IPS DF 4.7 (cell line): ENCODE results near the gene FSTL5.
"Not testable (repeated sequence)": the region's sequence is repeated elsewhere in the genome, so short reads cannot be mapped to it uniquely, and the experiment has no call there.

Experiments used
- DNase-seq: peaks from one replicate; pipeline ENCODE4 v3.0.0-alpha.2; 2013; ENCODE audit warnings: low spot score; ENCODE audit errors: extremely low read depth

The FSTL5 gene

DNA sequence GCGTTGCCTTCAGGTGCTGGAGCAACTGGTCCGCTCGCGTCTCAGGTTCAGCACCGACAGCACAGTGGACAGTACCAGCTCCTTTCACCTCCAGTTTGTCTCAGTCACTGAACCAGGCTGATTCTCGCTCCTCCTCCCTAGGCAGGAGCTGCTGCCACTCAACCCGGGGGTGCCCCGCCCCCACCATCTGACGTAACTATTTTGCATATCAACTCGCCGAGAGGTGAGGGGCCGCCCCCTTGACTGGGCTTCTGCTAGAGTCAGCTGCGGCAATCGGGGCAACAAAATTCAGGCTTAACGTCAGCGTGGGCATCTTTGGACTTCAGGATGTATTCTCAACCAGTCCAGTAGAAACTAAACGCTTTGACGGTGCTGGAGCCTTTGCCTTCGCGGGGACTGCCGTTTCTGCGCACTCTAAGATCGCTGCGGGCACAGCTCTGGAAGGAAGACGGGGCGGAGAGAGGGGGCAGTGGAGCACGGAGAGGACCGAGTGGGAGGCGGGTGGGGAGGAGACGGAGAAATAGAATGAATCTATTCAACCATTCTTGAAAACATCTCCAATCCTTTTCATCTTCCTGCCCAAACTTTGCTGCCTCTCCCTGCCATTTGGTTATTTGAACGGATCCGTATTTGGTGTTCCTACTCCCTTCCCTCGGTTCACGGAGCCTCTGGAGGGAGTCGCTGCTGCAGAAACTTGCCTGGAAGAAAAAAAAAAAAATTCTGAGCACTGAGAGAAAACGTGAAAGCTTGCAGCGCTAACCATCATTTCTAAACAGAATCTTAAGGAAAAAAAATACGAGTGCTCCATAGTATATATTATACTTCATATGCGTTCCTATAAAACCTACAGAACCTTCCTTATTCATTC lies at the start of gene FSTL5:
Gene FSTL5 (minus strand): TSS at position 109 of the 868 bp plus-strand sequence. CDS start 52,604 bp downstream, outside the sequence.
- peak; percentile 93 for DNase-seq

DNA sequence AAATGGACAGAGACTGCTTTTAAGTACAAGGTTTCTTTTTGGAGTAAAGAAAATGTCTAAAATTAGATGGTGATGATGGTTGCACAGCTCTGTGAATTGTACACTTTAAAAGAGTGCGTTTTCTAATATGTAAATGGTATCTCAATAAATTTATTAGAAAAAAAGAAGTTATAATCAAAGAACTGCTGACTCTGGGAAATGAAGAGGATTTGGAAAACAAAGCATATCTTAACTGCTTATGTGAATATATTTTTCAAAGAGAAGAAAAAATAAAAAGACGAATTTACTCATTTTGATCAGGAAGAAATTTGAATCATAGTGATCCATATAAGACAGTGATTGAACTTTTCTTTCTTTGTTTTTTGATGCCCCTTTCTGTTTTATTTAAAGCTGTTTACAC lies 45.9 kb upstream of the FSTL5 start:
- no peak for DNase-seq

DNA sequence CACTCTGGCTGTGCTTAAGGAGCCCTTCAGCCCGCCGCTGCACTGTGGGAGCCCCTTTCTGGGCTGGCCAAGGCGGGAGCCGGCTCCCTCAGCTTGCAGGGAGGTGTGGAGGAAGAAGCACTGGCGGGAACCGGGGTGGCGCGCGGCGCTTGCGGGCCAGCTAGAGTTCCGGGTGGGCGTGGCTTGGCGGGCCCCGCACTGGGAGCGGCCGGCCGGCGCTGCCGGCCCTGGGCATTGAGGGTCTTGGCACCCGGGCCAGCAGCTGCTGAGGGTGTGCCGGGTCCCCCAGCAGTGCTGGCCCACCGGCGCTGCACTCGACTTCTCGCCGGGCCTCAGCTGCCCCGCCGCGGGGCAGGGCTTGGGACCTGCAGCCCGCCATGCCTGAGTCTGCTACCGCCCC lies 39.7 kb upstream of the FSTL5 start:
- DNase-seq: not testable (repeated sequence)

DNA sequence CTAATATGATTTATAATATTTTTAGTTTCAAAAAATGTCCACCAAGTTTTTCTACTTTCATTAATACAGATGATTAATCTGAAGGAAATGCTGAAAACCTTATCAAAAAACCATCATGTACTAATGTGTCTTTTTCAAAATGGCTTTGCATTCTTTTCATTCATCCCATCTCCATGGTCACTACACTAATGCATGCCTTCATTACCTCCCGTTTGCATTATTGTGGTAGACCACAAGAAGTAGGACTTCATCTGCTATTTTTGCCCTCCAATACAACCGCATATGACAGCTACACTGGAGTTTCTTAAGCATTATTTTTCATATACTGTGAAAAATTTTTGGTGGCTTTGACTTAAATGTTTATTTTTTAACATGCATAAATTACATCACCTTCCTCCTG lies 37.9 kb upstream of the FSTL5 start:
- DNase-seq: no peak

DNA sequence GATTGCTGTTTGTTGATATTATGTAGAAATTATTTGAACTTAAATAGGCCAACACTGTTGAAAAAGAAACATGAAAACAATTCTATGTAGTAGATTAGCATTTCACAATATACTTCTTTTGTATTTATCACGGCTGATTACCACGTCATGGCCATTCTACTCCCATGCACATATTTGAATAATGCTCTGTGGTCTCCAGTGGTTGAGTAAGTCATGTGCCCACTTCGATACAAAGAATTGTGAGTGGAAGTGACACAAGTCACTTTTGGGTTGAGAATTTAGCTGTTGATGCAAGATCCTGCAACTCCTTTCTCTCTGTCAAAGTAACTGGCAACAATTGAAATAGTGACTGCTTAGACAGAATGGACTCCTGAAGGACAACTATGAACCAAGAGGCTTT lies 6.7 kb upstream of the FSTL5 start:
- no peak for DNase-seq

DNA sequence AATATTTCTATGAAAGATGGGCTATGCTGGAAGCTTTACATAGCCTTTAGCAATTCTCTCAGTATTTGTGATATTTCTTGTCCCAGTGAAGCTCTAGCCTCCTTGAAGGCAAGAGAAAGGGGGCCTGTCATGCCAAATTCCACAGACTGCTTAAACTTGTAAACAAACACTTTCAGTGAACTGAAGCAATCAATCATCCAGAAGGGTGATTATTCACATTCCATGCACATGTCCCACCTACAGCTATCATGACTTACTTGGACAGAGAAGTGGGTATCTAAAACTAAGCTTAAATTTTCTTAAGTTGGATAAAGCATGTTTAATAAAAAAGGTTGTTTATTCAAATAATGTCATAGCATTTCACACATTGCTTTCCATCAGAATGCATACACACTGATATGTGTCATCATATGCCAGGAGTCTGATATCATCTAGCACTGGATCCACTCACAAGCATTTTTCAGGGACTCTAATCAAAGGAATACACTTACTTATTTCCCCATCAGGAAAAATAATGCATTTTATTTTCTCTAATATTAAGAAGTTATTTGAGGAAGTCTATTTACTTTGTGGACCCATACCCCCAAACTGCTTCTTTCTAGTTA lies 1.2 kb upstream of the FSTL5 start:
- DNase-seq: no peak

DNA sequence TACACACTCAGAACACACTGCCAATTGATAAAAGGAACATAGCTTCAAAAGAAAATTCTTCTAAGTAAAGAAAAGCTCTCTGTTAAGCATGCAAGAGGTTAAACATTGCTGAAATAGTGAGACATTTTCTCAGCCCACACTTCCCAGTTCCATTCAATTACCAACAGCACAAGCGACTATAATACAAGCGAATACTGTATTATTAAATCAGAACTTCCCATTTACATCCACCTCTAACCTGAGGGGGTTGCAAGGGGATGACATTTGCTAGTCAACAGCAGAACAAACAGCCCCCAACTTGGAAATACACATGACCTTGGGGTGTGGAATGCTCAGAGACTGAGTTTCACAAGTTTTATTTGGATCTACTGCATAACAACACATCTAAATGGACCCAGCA lies 1.1 kb downstream of the FSTL5 start:
- DNase-seq: no peak

DNA sequence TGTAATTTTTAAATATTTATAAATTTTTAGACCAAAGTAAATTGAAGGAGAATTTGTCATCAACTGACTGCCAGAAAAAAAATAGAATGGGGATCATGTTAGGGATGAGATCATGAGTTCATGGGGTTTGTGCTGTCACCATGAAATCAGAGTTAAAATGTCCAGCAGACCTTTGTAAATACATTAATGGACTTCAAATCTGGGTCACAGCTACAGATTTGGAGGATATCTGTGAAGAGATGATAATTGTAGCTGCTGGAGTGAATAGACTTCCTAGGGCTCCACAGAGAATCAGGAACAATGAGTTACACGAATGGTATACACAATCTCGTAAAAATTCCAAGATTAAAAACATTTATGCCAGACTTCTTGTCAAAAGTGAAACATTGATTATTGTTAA lies 6.6 kb downstream of the FSTL5 start:
- no peak for DNase-seq

DNA sequence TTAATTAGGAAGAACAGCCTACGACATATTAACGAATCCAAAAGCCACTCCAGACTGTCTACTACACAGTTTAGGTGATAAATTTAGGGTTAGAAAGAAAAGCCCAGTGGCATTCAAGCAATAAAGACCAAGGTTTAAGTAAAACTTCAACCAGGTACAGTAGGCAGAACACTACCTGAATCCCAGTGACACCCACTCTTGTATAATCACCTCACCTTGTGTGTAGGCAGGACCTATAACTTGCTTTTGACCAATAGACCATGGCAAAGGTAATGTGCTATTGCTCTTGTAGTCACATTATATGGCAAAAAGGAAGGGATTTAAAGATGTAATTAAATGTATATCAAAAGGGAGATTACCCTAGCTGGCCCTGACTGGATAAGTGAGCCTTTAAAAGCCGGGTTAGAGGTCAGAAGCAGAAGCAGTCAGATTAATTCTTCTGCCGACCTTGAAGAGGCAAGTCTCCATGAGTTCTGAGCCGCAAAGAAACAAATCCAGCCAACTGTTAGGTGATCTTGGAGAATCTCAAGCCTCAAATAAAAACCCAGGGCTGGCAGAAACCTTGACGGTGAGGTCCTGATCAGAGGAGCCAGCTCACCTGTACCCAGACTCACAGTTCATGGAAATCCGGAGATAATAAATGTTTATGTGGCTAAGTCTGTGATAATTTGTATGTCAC lies 8.8 kb downstream of the FSTL5 start:
- DNase-seq: no peak

DNA sequence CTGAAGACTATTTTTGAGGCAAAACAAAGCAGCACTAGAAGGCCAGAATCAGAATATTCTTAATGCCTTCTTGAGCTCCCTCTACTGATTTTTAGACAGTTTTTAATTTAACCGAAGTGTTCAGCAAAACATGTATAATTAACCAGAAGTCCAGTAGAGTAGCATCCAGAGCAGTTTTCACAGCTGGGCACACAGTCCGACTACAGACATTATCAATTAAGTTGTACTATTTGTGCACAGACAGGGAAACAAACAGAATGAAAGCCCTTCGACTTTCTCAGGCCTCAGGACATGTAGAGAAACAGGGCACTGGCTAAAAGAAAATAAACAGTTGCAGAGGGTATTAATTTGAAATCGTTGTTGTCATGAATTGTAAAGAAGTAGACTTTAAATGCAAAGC lies 11.9 kb downstream of the FSTL5 start:
- DNase-seq: no peak

DNA sequence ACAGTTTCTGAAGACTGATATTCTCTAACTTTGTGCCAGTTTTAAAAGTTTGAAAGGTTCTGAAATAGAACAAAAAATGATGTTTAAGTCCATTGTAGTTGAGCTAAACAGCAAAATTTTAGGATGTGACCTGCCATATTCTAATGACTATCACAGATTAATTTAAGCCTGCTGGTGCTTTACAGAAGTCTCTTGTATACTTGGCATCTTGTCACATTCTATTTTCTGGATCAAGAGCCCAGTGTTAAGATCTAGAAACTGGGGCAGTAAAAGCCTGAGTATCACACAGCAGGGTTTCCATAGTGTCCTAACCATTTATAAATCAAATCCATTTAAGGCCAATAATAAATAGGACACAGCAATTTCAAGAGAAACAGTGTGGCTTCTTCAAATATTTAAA lies 12.4 kb downstream of the FSTL5 start:
- no peak for DNase-seq

DNA sequence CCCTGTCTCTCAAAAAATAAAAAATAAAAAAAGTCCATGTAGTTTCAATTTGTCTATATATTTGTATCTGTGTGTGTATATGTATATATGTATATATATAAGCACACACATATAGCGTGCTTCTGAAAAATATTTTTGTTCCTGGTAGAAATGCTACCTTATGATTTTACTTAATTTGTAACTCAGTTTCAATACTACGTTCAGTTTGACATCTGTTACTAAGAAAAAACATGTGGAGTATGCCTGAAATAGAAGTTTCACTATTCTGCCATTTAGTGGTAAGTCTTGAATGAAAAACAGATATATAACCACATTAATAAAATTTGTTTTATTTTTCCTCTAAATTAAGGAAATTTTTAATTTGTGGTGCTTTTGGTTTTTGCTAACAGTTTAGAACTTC lies 14.2 kb downstream of the FSTL5 start:
- no peak for DNase-seq

DNA sequence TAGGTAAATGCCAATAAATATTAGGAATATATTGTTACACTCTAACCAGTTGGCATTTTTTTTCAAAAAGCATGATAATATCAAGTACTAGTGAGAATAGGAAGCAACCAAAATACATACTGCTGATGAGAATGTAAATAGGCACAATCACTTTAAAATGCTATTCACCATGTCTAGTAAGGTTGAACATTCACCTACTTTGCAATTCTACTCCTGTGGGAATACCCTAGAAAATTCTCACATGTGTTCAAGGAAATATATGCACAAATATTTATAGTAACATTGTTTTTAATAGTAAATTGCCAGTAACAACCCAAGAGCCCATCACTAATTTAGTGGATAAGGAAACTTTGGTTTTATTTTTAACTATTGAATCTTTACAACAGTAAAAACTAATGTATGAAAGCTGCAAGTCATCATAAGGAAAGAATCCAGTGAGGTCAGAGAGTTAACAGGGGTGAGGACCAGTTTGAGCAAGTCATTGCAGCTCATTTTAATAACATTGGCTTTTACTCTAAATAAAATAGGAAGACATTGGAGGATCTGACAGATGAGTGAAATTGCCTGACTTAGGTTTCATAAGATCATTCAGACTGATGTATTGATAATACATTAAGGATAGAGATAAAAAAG lies 23.6 kb downstream of the FSTL5 start:
- DNase-seq: no peak

DNA sequence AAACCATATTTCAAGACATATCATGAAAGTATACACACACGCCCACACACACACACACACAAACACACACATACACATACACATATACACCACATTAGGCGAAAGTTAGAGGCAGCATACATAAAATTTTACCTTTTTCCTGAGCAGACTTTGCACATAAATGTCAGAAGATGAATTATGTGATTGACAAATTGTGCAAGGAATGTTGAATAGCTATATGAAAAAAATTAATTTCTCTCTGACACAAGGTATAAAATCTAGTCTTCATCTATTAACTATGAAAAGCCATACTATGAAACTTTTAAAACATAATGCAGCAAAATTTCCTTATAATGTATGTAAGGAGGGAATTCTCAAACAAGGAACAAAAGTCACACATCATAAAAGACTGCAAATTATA lies 24.4 kb downstream of the FSTL5 start:
- DNase-seq: no peak

DNA sequence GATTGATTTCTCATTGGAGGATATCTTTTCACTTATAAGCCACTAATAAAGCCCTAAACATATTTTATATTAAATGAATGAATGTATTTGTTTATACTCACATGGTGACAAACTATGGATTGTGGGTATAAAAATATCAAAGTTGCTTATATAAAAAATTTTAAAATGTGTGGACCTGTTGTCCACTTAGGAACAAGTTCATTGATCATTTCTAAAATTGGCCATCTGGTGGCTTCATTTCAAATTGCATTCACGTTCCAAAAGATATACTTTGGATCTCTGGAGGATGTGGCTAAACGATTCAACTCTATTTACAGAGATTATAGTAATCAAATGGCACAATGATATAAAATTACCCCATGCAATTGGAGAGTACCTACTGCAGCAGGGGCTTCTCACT lies 32.5 kb downstream of the FSTL5 start:
- no peak for DNase-seq

DNA sequence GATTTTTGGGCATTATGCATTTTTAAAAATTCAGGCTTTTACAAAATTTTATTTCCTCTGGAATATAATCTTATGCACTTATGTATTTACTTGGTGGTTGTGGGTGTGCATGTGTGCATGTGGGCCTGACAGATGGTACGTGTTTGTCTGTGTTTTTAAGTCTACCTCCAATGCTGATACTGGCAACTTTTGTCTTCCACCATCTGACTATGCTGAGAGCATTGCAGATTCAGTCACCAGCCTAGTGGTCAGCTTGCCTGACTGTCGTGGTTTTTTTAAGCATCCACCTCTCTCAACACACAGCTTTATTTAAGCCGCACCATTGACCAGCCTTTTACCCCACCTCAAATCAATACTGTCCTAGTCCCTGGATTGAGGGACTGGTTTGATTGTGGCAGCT lies 37.1 kb downstream of the FSTL5 start:
- no peak for DNase-seq

DNA sequence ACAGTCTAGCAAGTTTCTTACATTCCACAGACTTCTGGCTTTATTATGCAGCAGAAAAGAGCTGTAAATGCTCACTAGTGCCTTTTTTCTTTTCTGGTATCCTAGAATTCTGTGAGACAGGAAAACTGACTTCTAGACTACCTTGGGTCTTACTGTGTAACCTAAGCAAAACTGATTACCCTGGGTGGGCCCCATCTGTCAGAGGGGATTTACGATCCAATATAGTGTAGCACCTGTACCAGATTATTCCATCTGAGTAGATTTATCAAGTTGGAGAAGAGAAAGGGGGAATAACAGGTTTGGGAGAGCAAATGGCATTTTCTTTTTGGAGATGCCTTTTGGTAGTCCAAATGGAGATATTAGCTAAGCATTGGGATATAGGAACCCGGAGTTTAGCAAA lies 46.7 kb downstream of the FSTL5 start:
- DNase-seq: no peak

DNA sequence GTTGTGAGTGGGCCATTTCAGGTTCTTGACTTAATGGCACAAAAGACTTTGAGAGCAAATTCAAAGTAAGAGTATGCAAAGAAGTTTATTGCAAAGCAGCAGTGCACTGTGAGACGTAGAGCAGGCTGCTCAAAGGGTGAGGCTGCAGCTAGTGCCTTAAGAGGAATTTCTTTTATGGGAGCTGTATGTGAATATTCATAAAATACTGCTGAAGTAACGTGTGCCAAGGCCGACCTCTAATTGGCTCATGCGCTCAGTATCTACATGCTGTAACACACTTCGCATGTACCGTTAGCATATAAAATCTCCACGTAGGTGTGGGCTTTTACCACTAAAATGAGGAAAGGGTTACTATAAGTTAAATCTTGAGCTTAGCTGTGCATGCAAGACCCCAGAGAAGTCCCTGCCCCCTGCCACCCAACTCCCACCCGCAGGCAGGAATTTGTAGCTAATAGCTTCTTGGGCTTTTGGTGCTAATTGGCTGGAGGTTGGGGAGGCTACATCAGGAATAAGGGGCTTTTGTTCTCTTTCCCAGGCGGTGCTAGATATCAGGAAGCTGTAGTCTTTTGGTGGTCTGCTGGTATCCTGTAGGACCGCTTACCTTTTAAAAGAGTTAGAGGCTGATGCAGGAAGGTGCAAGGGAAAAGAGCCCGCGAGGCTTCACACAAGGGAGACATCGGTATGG lies 47.6 kb downstream of the FSTL5 start:
- DNase-seq: no peak

DNA sequence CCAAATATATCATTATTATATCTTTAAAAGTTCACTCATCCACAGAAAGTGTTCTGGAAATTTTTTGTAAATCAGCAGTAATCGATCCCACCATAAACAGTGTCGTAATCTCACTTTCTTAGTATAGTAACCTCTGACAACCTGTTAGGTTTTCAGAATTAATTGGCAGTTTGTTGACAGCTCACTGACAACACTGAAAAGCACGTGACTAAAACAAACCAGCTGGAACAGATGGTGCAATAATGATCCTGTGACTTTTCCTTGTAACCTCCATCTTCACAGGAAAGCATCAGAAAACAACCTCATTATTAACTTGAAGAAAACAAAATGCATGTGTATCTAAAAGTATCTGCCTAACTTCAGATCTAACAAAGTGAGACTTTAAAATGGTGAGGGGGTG lies 48.5 kb downstream of the FSTL5 start:
- DNase-seq: no peak

DNA sequence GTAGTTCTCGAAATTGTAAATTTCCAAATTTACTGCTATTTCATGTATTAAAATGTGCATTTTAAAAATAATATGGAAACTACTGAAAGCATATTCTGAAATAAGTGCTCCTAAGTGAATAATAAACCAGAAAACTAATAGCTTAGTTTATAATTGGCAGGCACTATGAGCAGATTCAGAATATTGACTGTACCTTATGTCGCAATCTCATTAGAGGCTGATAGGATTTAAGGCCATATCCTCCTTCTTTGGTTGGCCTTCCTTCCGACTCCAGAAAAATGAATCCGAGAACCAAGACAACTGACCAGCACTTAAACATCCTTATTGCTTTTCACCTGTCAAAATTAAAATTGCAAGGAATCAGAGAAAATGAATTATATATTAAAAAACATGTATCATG lies 52.7 kb downstream of the FSTL5 start:
- DNase-seq: no peak

DNA sequence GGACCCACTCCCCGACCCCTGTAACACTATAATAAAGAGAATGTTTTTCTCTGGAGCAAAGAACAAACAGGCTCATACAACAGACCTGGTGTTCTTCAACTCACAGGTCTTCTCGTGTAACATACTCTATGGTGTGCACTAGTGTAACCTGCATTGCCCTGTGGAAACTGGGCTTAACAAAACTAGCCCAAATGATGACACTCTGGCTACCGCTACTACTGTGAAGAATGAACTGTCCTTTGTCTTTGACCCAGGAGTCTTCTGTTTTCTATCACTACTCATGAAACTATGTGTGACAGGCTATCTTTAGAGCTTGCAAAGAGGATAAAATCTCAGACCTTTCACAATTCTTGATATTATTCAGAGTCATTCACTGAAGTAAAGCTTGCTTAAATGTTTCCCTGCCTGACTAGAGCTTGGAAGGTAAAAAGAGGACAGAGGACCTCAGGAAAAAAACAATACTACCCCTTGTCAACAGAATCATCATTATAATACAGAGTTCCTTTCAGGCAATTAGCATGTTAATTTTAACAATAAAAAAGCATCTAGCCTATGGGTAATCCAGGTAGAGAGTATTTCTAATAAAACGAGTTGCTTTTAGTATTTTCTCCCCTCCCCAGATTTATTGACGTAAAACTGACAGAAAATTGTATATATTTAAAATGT lies 59.2 kb downstream of the FSTL5 start:
- no peak for DNase-seq
